Keratinocyte (primary cell): ENCODE results near the gene RER1. TPM values are rescaled to one million over a fixed set of nuclear protein-coding genes. Genes with fewer than 3 reads are reported as not detected.

ENCODE experiments used
- DNase-seq: peaks from one replicate; pipeline ENCODE4 v3.0.0-alpha.2; 2011; ENCODE audit warnings: low read depth, missing footprints, low spot score
- FAIRE-seq: peaks from 2 replicates; lab custom pipeline; 2011; peaks lifted over from hg19 to GRCh38; lab: Jason Lieb, UNC
- H2AFZ ChIP-seq: 2 replicates; pipeline ENCODE4 v1.6.0; 2012; ENCODE audit warnings: low read length, control low read depth, inconsistent platforms; ENCODE audit not compliant: control insufficient read depth
- H3K27ac ChIP-seq: 2 replicates; pipeline ENCODE4 v1.5.1; 2011; ENCODE audit warnings: low read length; ENCODE audit not compliant: control insufficient read depth, insufficient read depth
- H3K27me3 ChIP-seq: 3 replicates; pipeline ENCODE4 v1.6.0; 2011; ENCODE audit warnings: low read length; ENCODE audit not compliant: control insufficient read depth, insufficient read depth; ENCODE audit errors: extremely low read depth
- H3K36me3 ChIP-seq, 2 experiments: 2 replicates in 1 of 2; 3 replicates in 1 of 2; pipeline ENCODE4 v1.5.1; 2011; ENCODE audit warnings: low read length in 2 of 2, mild to moderate bottlenecking in 1 of 2; ENCODE audit not compliant: control insufficient read depth in 2 of 2, insufficient read depth in 2 of 2; ENCODE audit errors: extremely low read depth in 1 of 2
- H3K4me1 ChIP-seq: 3 replicates; pipeline ENCODE4 v1.5.1; 2011; ENCODE audit warnings: low read length; ENCODE audit not compliant: control insufficient read depth, insufficient read depth; ENCODE audit errors: extremely low read depth
- H3K4me2 ChIP-seq: 3 replicates; pipeline ENCODE4 v1.6.0; 2011; ENCODE audit warnings: low read depth, low read length; ENCODE audit not compliant: control insufficient read depth, insufficient read depth; ENCODE audit errors: extremely low read depth
- H3K4me3 ChIP-seq, 3 experiments: fragments of 200-600 bp in 1 of 3; sonication (generic) in 1 of 3; 2 replicates in 2 of 3; 3 replicates in 1 of 3; pipeline ENCODE4 v1.5.1; 2011 to 2016; ENCODE audit warnings: low read length in 3 of 3, mild to moderate bottlenecking in 3 of 3, control low read depth in 2 of 3, inconsistent platforms in 1 of 3, low read depth in 1 of 3, mixed read lengths in 1 of 3, mixed run types in 1 of 3, moderate library complexity in 1 of 3; ENCODE audit not compliant: control insufficient read depth in 2 of 3, insufficient read depth in 2 of 3; ENCODE audit errors: extremely low read depth in 1 of 3
- H3K79me2 ChIP-seq: 2 replicates; pipeline ENCODE4 v1.6.0; 2012; ENCODE audit warnings: low read length; ENCODE audit not compliant: control insufficient read depth, insufficient read depth
- H3K9ac ChIP-seq: 3 replicates; pipeline ENCODE4 v1.6.0; 2011; ENCODE audit warnings: low read length; ENCODE audit not compliant: control insufficient read depth, insufficient read depth; ENCODE audit errors: extremely low read depth
- H3K9me1 ChIP-seq: 3 replicates; pipeline ENCODE4 v1.6.0; 2011; ENCODE audit warnings: low read length; ENCODE audit not compliant: control insufficient read depth, insufficient read depth; ENCODE audit errors: extremely low read depth
- H3K9me3 ChIP-seq: 2 replicates; pipeline ENCODE4 v1.5.1; 2012; ENCODE audit warnings: low read depth, low read length; ENCODE audit not compliant: control insufficient read depth
- H4K20me1 ChIP-seq: 3 replicates; pipeline ENCODE4 v1.6.0; 2011; ENCODE audit warnings: low read length; ENCODE audit not compliant: control insufficient read depth, insufficient read depth; ENCODE audit errors: extremely low read depth
- CTCF ChIP-seq, 3 experiments: IDR thresholded peaks in 1 of 3; conservative IDR thresholded peaks in 1 of 3; optimal IDR thresholded peaks in 1 of 3; 2 replicates in 2 of 3; 3 replicates in 1 of 3; pipeline versions ENCODE3 to v1.5.1; 2011; ENCODE audit warnings: low read length in 3 of 3, mild to moderate bottlenecking in 3 of 3, moderate library complexity in 2 of 3, control low read depth in 1 of 3, inconsistent platforms in 1 of 3; ENCODE audit not compliant: insufficient read depth in 2 of 3; ENCODE audit errors: extremely low read depth in 1 of 3
- EZH2 ChIP-seq: IDR thresholded peaks from one replicate; pipeline ENCODE4 v1.6.1; 2012; ENCODE audit warnings: inconsistent platforms, mild to moderate bottlenecking, low read length, moderate library complexity
- dilution Hi-C: fragments of 300-500 bp; cut with MboI; formaldehyde crosslinking; loops from one replicate; pipeline ENCODE4 v1.7.0; 2020; ENCODE audit warnings: low sequenced_read_pairs; ENCODE audit not compliant: extremely low pct_ligation_motif_present
- polyA plus RNA-seq, 5 experiments: library from polyadenylated mRNA; depleted of rRNA in 3 of 5; stranded (reverse) in 3 of 5; stranded (forward) in 1 of 5; unstranded in 1 of 5; fragments of >200 nt; gene quantifications; 1 replicate in 1 of 5; 2 replicates in 3 of 5; 3 replicates in 1 of 5; pipeline versions ENCODE4 v1.2.1 to v1.2.3, GENCODE V29; 2011 to 2012; ENCODE audit warnings: missing spikeins in 2 of 5, low read depth in 1 of 5, low replicate concordance in 1 of 5

Gene RER1
- polyA plus RNA-seq, 1 donor (not counting 4 experiments of a cell fraction or from before 2014, with no cell fraction given) = 297 TPM

DNA sequence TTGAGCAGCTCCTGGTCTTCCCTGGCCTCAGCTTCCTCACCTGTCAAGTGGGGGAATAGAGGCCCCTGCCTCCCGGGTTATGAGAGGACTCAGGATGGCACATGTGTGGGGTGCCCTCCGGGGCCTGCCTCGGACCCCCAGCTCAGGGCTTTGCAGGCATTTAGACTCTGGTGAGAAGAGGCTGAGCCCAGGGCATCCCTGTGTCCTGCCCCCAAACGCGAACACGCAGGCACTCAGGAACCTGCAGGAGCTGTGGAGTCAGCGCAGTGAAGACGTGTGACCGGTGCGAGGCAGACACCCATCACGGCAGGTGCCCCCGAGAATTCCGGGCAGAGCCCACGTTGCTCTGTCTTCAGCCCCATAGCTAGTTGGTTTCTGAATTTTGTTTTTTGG is 26.2 kb downstream of the RER1 start:
- Histone ChIP-seq H3K79me2 (peaks cover 2% of the 10 kb centered on the region), H3K27me3 (no peaks in the 10 kb centered on the region), H3K4me1 (peaks cover 29% of the 10 kb centered on the region), H3K4me3 (no peak overlapping the region), H3K9me1 (no peaks in the 10 kb centered on the region), H2AFZ (no peak overlapping the region), H4K20me1 (no peaks in the 10 kb centered on the region), H3K4me2 (no peak overlapping the region), H3K9ac (no peak overlapping the region), H3K9me3 (no peaks in the 10 kb centered on the region), H3K27ac (no peak overlapping the region), H3K36me3 (no peaks in the 10 kb centered on the region)
- FAIRE-seq = no peak
- dilution Hi-C loops = loop anchor here (25.0 kb wide), 1 partner anchor 994 kb away; no protein-coding TSS in a partner anchor
- DNase-seq = no peak
- TF ChIP-seq EZH2 = no peak
- no peak for TF ChIP-seq CTCF (optimal IDR thresholded peaks at IDR 0.05 in 1 of 3, IDR thresholded peaks at IDR 0.05 in 1 of 3, conservative IDR thresholded peaks at IDR 0.05 in 1 of 3; ENCODE audit: extremely low read depth in 1 of 3, insufficient read depth in 2 of 3, low read length in 3 of 3)

DNA sequence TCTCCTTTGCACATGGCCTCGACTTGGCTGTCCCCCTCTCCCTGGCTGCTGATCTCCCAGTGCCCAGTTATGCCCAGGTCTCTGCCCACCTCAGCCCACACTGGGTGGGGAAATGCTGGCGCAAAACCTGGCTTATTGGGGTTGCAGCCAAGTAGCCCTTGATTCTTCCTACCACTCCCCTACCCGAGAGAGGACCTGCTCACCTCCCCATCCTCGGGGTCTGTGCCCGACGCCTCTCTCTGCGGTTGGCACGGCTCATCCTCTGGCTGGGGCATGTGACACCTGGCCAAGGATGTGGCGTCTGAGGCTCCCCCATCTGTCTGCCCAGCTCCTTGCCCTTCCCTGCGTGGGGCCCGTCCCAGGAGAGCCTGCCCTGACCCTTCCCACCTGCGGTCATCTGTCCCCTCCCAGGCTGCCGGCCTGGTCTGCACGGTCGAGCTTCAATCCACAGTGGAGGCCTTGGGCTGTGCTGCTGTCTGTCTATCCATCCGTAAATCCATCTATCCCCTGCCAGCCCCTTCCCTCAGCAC is 27.2 kb downstream of the RER1 start:
- H3K4me1 ChIP-seq = peaks cover 21% of the 10 kb centered on the region
- no peak overlapping the region for H3K4me3 ChIP-seq
- no peak overlapping the region for H3K27ac ChIP-seq
- H3K27me3 ChIP-seq = no peaks in the 10 kb centered on the region
- FAIRE-seq (no peak), DNase-seq (no peak)
- H3K79me2 ChIP-seq = no peaks in the 10 kb centered on the region
- peaks cover 5% of the 10 kb centered on the region for H3K9me3 ChIP-seq
- TF ChIP-seq CTCF (optimal IDR thresholded peaks at IDR 0.05 in 1 of 3, IDR thresholded peaks at IDR 0.05 in 1 of 3, conservative IDR thresholded peaks at IDR 0.05 in 1 of 3; ENCODE audit: extremely low read depth in 1 of 3, insufficient read depth in 2 of 3, low read length in 3 of 3) (no peak), EZH2 (no peak)
- no peak overlapping the region for H3K9ac ChIP-seq
- no peaks in the 10 kb centered on the region for H3K36me3 ChIP-seq
- H4K20me1 ChIP-seq = no peaks in the 10 kb centered on the region
- no peaks in the 10 kb centered on the region for H3K9me1 ChIP-seq
- no peak overlapping the region for H2AFZ ChIP-seq
- H3K4me2 ChIP-seq = no peak overlapping the region
- dilution Hi-C loops = loop anchor here (25.0 kb wide), 1 partner anchor 993 kb away; no protein-coding TSS in a partner anchor
